ENCODE data around the gene ERVH48-1. TPM values are rescaled to one million over a fixed set of nuclear protein-coding genes. Genes with fewer than 3 reads are reported as not detected.
"Not testable (repeated sequence)": the region's sequence is repeated elsewhere in the genome, so short reads cannot be mapped to it uniquely, and the experiment has no call there.

ERVH48-1 gene
- not detected for total RNA-seq

DNA sequence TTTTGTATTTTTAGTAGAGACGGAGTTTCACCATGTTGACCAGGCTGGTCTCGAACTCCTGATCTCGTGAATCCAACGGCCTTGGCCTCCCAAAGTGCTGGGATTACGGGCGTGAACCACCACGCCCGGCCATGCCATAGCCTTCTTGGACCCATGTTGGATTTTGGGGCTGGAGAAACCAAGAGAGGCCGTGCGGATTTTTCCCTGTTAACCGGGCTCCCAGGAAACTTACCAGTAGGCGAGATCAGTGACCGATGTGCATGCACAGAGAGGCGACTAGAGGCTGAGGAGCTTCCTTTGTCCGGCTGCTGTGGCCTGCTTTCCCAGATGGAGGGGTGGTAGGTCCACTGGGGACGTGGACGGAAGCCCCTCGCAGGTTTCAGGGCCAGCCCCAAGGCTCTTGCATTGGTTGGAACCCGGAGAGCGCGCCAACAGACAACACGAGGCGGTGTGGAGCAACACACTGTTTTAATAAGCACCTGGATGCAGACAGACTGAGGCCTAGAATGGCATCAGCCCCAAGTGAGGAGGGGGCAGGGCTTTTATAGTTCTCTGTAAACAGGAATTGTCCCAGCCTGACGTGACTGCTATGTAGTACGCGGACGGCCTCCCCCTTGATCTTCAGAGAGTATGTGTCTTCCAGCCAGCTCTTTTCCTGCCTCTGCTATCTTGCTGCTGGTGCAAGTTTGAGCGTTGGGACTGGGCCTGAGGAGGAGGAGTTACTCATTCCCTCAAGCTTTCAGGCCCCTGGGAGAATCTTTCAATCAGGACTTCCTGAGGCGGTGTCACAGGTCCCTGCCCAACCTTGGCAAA is at the start of gene ERVH48-1:
ERVH48-1 (minus strand) TSS at position 517 of the 813 bp plus-strand sequence. CDS start 6,624 bp downstream, outside the sequence.
- DNase-seq (ENCODE audit: low spot score) (no peak), ATAC-seq (no peak)
- intact Hi-C loops (cut with DNase I), result no loop called here

DNA sequence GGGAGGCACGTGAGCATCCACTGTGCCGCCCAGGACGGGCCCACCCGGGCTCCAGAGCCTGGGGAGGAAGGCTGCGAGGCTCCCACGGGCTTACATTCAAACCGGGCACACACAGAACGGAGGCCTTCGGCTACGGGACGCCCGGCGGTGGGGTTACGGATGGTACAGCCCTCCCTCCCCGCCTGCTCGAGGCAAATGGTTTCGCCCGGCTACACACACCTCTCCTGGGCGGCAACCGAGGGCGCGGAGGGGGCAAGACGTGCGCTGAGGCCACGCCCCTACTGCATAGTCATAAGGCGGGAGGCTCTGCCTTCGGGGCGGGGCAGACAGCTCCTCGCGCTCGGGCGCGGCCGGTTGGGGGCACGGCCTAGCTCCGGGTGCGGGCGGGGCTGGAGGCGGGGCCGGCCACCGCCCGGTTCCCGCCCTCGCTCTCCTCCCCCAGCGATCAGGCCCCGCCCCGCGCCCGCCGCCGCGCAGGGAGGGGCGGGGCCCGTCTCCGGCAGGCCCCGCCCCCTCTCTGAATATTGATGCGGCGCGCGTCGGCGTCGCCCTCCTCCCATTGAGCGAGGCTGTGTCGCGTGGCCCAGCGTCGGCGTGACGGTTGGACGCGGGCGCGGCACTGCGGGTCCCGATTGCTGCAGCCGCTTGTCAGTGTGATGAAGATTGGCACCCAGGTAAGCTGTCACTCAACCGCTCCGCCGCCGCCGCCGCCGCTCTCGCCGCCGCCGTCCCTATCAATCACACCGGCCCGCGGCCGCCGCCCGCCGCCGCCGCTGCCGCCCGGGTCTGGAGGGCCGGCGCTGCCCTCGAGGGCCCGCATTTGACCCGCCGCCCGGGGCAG is 48.8 kb upstream of the ERVH48-1 start, which contains the start of gene PKNOX1:
PKNOX1 (plus strand) TSS at position 572 of the 841 bp plus-strand sequence. CDS start 29,820 bp downstream, outside the sequence.
- DNase-seq (ENCODE audit: low spot score) (peak; percentile 99), ATAC-seq (peak; percentile 96)
- intact Hi-C loops (cut with DNase I), result loop anchor here (5.0 kb wide), 1 partner anchor 52 kb away; no protein-coding TSS in a partner anchor

DNA sequence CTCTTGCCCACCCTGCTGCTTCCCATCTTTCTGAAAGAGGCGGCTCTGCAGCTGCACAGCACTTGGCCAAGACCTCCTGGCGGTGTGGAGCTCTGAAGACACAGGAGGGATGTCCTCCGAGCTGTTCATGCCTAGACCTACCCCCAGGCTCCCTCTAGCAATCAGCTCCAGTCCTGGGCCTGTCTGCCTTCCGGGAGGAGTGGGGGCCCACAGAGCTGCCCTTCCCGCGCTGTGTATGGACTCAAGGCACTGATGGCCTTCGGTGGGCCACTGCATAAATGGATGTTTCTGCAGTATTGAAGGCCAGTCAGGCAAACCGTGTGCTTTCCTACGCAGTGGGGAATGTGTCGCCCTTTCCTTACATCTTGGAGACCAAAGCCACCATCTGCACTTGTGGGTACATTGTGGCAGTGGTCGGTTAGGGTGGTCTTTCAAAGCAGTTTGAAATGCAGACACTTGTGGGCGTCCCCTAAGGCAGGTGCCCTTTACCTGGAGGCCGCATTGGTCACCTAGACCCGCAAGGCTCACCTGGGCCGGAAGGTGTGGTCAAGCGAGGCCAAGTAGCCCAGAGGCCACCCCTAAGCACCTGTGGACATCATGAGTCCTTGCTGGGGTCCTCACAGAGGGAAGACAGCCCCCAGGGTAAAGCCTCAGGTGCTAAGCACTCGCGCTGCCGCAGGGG is 48.0 kb upstream of the ERVH48-1 start:
- intact Hi-C loops (cut with DNase I), result loop anchor here (5.0 kb wide), 1 partner anchor 51 kb away; no protein-coding TSS in a partner anchor
- peak; percentile 0 for ATAC-seq
- DNase-seq (ENCODE audit: low spot score), result peak; percentile 62

DNA sequence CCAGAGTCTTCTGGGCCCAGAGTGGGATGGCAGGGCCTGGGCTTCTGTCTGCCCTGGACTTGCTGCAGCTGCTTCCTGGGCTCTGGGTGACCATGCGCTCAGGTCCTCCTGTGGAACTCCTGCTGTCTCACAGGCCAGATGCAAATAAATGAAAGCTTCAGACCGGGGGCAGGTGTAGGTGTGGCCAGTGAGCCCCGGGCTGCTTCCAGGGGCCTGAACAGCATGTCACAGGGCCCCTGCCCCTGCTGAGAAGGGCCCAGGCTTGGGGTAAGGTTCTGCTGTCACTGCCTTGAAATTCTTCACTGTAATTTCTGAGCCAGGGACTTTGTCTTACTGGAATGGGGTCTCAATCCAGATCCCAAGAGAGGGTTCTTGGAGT is 46.5 kb upstream of the ERVH48-1 start:
- ATAC-seq, result no peak
- intact Hi-C loops (cut with DNase I), result loop anchor here (5.0 kb wide), 1 partner anchor 50 kb away; no protein-coding TSS in a partner anchor
- no peak for DNase-seq (ENCODE audit: low spot score)

DNA sequence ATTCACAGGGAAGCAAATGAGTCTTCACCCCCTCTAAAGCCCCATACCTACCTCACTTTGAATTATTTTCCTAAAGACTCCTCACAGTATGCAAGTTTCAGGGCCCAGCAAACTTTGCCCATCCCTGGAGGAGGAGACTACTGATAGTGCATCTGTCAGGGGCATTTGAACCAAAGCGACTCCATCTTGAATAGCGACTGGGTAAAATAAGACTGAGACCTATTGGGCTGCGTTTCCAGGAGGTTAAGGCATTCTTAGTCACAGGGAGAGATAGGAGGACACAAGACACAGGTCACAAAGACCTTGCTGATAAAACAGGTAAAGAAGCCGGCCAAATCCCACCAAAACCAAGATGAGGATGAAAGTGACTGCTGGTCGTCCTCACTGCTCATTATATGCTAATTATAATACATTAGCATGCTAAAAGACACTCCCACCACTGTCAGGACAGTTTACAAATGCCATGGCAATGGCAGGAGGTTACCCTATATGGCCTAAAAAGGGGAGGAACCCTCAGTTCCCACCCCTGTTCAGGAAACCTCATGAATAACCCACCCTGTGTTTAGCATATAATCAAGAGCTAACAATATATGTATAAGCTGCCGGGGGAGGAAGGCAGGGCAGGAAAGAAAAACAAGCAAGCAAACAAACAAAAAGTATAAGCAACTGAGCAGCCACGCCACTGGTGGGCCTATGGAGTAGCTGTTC is 45.7 kb upstream of the ERVH48-1 start:
- ATAC-seq (no peak), DNase-seq (ENCODE audit: low spot score) (no peak)
- intact Hi-C loops (cut with DNase I), result loop anchor here (5.0 kb wide), 1 partner anchor 49 kb away; no protein-coding TSS in a partner anchor

DNA sequence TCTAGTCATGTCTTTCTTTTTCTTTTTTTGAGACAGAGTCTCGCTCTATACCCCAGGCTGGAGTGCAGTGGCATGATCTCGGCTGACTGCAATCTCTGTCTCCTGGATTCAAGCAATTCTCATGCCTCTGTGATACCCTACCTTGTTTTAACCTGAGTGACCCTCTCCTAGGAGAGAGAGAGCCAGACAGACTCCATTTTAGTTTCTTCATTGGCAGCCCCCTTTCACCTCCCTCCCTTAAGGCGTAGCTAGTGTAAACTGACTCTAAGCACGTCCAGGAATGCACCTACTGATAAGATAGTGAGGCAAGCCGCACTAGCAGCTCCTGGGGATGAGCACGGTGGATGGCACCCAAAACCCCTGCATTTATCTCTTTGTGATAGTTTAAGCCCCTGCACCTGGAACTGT is 43.8 kb upstream of the ERVH48-1 start:
- no peak for ATAC-seq
- DNase-seq (ENCODE audit: low spot score), result no peak
- intact Hi-C loops (cut with DNase I), result no loop called here

DNA sequence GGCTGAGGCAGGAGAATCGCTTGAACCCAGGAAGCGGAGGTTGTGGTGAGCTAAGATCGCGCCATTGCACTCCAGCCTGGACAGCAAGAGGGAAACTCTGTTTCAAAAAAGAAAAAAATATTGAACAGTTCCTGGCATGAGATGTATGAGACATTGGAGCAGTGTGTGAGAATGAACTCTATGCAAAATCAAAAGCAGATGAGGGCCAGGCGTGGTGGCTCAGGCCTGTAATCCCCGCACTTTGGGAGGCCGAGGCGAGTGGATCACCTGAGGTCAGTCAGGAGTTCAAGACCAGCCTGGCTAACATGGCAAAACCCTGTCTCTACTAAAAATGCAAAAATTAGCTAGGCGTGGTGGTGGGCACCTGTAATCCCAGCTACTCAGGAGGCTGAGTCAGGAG is 42.2 kb upstream of the ERVH48-1 start:
- ATAC-seq; DNase-seq (ENCODE audit: low spot score); intact Hi-C loops (cut with DNase I): not testable (repeated sequence)

DNA sequence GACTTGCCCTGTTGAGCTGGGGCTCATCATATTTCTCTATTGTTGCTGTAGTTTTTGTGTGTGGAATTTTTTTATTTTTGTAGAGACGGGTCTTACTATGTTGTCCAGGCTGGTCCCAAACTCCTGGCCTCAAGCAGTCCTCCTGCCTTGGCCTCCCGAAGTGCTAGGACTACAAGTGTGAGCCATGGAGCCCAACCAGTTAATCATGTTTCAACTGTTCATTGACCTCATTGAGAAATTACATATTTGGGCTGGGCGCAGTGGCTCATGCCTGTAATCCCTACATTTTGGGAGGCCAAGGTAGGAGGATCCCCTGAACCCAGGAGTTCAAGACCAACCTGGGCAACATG is 39.8 kb upstream of the ERVH48-1 start:
- no peak for ATAC-seq
- intact Hi-C loops (cut with DNase I), result no loop called here
- DNase-seq (ENCODE audit: low spot score), result no peak

DNA sequence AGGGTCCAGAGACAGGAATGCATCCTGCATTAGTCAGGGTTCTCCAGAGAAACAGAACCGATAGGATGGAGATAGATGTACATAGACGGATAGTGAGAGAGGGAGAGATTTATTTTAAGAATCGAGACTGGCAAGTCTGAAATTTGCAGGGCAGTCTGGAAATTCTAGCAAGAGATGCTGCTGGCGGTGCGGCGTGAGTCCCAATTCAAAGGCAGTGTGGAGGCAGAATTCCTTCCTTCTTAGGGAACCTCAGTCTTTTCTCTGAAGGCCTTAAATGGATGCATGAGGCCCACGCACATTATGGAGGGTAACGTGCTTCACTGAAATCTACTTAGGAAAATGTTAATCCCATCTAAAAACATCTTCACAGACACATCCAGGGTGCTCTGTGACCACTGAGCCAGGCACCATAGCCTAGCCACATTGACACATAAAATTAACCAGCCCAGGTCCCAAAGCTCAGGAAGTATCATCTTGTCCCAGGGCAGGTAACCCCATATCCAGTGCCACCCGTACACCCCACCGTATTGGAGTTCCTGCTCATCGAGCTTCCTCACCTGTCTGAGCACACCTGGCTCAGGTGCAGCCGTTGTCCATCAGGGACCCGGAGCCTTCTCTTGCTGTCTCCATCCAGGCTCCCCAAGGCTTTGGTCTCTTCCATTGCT is 39.2 kb upstream of the ERVH48-1 start:
- ATAC-seq, result no peak
- intact Hi-C loops (cut with DNase I), result no loop called here
- DNase-seq (ENCODE audit: low spot score), result no peak

DNA sequence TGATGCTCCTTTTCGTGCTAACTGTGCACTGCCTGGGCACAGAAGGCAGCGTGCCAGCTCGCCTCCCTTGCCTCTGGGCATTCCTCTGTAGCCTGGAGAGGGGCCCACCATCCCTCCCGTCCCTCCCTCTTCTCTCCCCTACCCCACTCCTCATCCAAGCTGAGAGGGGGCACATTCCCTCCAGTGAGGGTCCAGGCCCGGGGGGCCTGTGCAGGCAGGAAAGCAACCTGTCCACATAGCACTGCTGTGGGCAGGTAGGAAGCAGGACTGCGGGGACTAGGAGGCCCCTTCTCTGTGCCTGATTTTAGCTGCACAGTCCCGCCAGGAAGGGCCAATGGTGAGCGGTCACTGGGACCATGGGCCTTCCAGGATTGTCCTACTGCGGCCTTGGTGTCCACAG is 38.7 kb upstream of the ERVH48-1 start:
- no peak for ATAC-seq
- intact Hi-C loops (cut with DNase I), result no loop called here
- DNase-seq (ENCODE audit: low spot score), result no peak

DNA sequence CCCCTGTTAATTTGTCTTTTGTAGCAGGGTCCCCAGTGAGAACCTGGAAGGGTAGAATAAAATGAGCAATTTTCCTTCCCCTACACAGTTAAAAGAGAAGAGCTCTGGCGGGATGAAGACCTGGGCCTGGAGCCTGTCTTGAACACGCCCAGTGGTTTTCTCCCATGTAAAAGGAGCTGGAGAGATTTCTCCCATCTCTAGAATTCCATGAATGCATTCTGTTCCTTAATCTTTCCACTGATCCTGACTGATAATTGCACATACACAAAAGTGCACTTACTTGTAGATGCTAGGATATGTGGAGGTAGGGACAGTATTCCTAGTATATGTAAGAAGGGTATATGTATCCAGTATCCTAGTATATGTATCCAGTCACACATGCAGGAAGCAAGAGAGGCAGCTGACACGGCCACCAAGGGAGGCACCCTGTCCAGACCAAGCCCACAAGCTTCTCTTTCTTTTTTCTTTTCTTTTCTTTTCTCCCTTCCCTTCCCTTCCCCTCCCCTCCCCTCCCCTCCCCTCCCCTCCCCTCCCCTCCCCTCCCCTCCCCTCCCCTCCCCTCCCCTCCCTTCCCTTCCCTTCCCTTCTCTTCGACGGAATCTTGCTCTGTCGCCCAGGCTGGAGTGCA is 37.1 kb upstream of the ERVH48-1 start:
- DNase-seq (ENCODE audit: low spot score) (no peak), ATAC-seq (no peak)
- intact Hi-C loops (cut with DNase I), result no loop called here

DNA sequence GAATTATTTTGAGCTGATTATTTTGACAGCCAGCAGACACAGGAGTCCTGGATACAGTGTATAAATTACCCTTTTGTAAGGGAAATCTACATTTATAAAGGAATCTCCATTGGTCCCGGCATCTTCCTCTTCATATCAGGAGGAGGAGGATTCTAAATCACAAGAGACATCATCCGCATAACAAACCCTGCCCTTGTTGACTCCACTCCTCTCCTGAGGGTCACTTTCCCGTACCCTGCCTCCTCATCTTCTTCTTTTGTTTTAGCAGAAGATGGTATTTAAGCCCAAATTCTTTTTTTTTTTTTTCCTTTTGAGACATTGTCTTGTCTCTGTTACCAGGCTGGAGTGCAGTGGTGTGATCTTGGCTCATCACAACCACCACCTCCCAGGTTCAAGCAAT is 34.3 kb upstream of the ERVH48-1 start:
- no peak for DNase-seq (ENCODE audit: low spot score)
- no peak for ATAC-seq
- intact Hi-C loops (cut with DNase I), result no loop called here

DNA sequence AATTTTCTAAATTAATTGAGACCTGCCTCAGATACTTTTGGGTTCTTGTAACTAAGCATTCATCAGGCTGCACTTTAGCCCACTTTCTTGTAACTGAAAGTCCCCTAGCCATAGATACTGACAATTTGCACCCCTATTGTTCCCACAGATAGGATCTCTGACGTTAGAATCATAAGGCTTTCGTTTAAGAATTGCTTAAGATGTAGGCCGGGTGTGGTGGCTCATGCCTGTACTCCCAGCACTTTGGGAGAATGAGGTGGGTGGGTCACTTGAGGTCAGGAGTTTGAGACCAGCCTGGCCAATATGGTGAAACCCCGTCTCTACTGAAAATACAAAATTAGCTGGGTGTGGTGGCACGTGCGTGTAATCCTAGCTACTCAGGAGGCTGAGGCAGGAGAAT is 32.7 kb upstream of the ERVH48-1 start:
- ATAC-seq; DNase-seq (ENCODE audit: low spot score); intact Hi-C loops (cut with DNase I): not testable (repeated sequence)

DNA sequence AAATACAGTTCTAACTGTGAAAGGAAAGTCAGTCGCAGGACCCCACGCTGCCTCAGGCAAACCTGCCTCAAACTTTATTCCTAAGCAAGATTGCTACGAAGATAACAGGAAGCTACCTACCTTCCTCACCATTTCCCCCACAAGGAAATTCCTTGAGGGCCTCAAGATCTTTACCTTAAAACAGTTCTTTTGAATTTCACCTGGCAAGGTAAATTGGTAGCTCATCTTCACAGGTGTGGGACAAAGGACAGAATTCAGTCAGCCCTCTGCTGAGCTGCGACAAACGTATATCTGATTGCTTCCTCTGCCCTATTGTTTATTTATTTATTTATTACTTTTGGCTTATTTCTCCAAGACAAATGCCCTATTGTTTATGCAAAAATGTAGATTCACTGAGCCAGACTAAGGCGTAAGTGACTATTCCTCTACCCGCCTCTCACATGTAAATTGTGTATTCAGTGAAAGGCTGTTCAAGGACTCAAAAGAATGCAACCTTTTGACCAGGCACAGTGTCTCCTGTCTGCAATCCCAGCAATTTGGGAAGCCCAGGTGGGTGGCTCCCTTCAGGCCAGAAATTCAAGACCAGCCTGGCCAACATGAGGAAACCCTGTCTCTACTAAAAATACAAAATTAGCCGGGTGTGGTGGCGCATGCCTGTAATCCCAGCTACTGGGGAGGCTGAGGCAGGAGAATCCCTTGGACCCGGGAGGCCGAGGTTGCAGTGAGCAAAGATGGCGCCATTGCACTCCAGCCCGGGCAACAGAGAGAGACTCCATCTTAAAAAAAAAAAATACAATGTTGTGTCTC is 31.6 kb upstream of the ERVH48-1 start:
- intact Hi-C loops (cut with DNase I), result no loop called here
- DNase-seq (ENCODE audit: low spot score) (no peak), ATAC-seq (peak; percentile 76)

DNA sequence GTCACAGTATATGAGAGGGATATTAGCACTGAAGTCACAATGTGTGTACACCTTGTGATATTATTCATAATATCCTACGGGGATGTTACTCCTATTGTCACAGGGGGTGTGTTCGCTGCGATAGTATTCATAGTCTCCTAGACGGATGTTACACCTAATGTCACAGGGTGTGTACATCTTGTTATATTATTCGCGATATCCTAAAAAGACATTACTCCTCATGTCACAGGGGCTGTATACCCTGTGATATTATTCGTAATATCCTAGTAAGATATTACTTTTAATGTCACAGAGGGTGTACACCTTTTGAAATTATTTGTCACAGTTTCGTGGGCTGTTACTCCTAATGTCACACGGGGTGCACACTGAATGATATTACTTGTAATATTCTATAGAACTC is 25.8 kb upstream of the ERVH48-1 start:
- DNase-seq (ENCODE audit: low spot score); intact Hi-C loops (cut with DNase I): not testable (repeated sequence)

DNA sequence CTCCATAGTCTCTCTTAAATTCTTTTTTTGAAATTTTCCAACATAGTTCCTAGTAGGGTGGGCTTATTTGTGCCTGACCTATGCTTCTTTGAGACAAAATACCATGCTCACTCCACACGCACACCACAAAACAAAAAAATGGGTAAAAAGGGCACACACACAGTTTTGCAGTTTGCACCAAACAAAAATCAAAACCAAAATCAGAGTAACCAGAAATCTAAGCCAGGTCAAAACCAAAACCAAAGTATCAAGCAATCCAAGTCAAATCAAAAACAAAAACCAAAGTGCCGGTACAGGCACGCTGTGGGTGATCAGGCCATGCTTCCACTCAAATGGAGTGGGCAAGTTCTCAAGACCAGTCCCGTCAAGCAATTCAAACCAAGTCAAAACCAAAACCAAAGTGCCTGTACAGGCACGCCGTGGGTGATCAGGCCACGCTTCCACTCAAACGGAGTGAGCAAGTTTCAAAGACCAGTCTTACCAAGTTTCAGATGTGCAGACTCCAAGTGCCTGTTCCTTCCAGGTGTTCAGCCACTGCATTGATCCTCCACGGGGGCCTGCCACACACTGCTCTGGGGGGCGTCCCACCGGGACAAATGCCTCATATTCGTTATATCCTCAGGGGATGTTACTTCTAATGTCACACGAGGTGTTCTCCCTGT is 23.8 kb upstream of the ERVH48-1 start:
- intact Hi-C loops (cut with DNase I); DNase-seq (ENCODE audit: low spot score); ATAC-seq: not testable (repeated sequence)

More for the DNA sequence above, 25.8 kb upstream of the ERVH48-1 start:
- ATAC-seq, result not testable (repeated sequence)

Data from sciatic nerve (tissue), 2 donors.